HepG2 (cell line): Measurements from ENCODE around the gene NDUFS5. TPM values are rescaled to one million over a fixed set of nuclear protein-coding genes. Genes with fewer than 3 reads are reported as not detected.
A peak's percentile ranks its signal among the peaks of the same experiment; 100 is the strongest.

Experiments
- ATAC-seq: fragments of 200-7000 bp; cut with Tn5 transposase; 3 replicates; pipeline ENCODE4 v1.9.1; 2020; ENCODE audit warnings: mild to moderate bottlenecking, moderate library complexity
- BruUV-seq: library from RNA; stranded (reverse); fragments of 400-500 nt; replicated peaks from 2 replicates; lab custom pipeline; 2021; lab: Mats Ljungman, UMichigan
- CTCF ChIA-PET: fragments of 300-600 bp; formaldehyde crosslinking; extraction: SDS; loops from one replicate; lab custom pipeline; 2021; ENCODE audit warnings: low total read pairs, inconsistent platforms, low intra/inter-chr PET ratio; lab: Yijun Ruan, JAX
- POLR2A ChIA-PET: fragments of 350-600 bp; sonication (Branson Sonifier 250); formaldehyde crosslinking; loops from one replicate; lab custom pipeline; 2020; ENCODE audit warnings: antibody characterized with exemption, inconsistent platforms; lab: Yijun Ruan, JAX
- DNase-seq: peaks from one replicate; pipeline ENCODE4 v3.0.0-alpha.2; 2015; ENCODE audit warnings: low spot score
- FAIRE-seq: peaks from 3 replicates; lab custom pipeline; 2011; peaks lifted over from hg19 to GRCh38; lab: Jason Lieb, UNC
- H2AFZ ChIP-seq: one replicate; pipeline ENCODE4 v1.6.1; 2011; ENCODE audit warnings: low read length, inconsistent platforms
- H3K27ac ChIP-seq: fragments of 300-600 bp; 3 replicates; pipeline ENCODE4 v1.8.0; 2011; ENCODE audit warnings: mixed run types, mild to moderate bottlenecking, mixed read lengths, low read length, inconsistent platforms; ENCODE audit not compliant: insufficient read depth; ENCODE audit errors: extremely low read length
- H3K27me3 ChIP-seq, 2 experiments: fragments of 200-600 bp in 1 of 2; 2 replicates in 1 of 2; 3 replicates in 1 of 2; pipeline versions ENCODE4 v1.6.0 to v1.8.0; 2011; ENCODE audit warnings: low read length in 2 of 2, mild to moderate bottlenecking in 2 of 2, moderate library complexity in 2 of 2, inconsistent platforms in 1 of 2; ENCODE audit not compliant: insufficient read depth in 2 of 2, control insufficient read depth in 1 of 2
- H3K36me3 ChIP-seq, 2 experiments: fragments of 200-600 bp in 1 of 2; replicated peaks in 1 of 2; 2 replicates in 1 of 2; 3 replicates in 1 of 2; pipeline versions ENCODE4 v1.5.1 to v1.8.0; 2011; ENCODE audit warnings: low read length in 2 of 2, inconsistent platforms in 1 of 2; ENCODE audit not compliant: insufficient read depth in 2 of 2, control insufficient read depth in 1 of 2
- H3K4me1 ChIP-seq: 2 replicates; pipeline ENCODE4 v1.5.1; 2012; ENCODE audit warnings: low read length, inconsistent platforms; ENCODE audit not compliant: insufficient read depth
- H3K4me2 ChIP-seq: 2 replicates; pipeline ENCODE4 v1.6.0; 2011; ENCODE audit warnings: low read depth, low read length, inconsistent platforms
- H3K4me3 ChIP-seq, 3 experiments: fragments of 200-600 bp in 1 of 3; sonication (generic), shearing (Covaris generic) in 1 of 3; replicated peaks in 1 of 3; 2 replicates each; pipeline ENCODE4 v1.5.1; 2011 to 2016; ENCODE audit warnings: low read length in 3 of 3, inconsistent platforms in 2 of 3, low read depth in 2 of 3, mild to moderate bottlenecking in 2 of 3, control low read depth in 1 of 3, mixed read lengths in 1 of 3; ENCODE audit not compliant: insufficient read depth in 1 of 3
- H3K79me2 ChIP-seq: one replicate; pipeline ENCODE4 v1.6.1; 2011; ENCODE audit warnings: low read length, inconsistent platforms; ENCODE audit not compliant: insufficient read depth
- H3K9ac ChIP-seq: 2 replicates; pipeline ENCODE4 v1.6.0; 2011; ENCODE audit warnings: mild to moderate bottlenecking, low read depth, low read length, inconsistent platforms; ENCODE audit not compliant: insufficient read depth
- H3K9me3 ChIP-seq: 2 replicates; pipeline ENCODE4 v1.5.1; 2012; ENCODE audit warnings: mild to moderate bottlenecking, low read length
- H4K20me1 ChIP-seq: 2 replicates; pipeline ENCODE4 v1.6.0; 2011; ENCODE audit warnings: inconsistent platforms, mild to moderate bottlenecking, low read length, moderate library complexity; ENCODE audit not compliant: insufficient read depth
- ATF7-NPFF ChIP-seq: sonication (generic); formaldehyde crosslinking; IDR thresholded peaks from 2 replicates; pipeline ENCODE4 v1.8.1; 2023; ENCODE audit warnings: mild to moderate bottlenecking, low read depth, missing genetic modification reagents, moderate library complexity
- FOSL2 ChIP-seq: sonication (generic); formaldehyde crosslinking; IDR thresholded peaks from 2 replicates; pipeline ENCODE4 v1.4.0; 2020; ENCODE audit warnings: missing genetic modification reagents
- LCORL ChIP-seq, 2 experiments: fragments of 450-650 bp in 1 of 2; sonication (generic) in 1 of 2; formaldehyde crosslinking in 1 of 2; IDR thresholded peaks; 2 replicates each; pipeline versions ENCODE4 v1.5.0 to v1.6.1; 2017 to 2020; ENCODE audit warnings: antibody characterized with exemption in 1 of 2, missing genetic modification reagents in 1 of 2
- WGBS: methylation state at CpG from one replicate; pipeline ENCODE4 v1.1.6; 2017; ENCODE audit warnings: low lambda C conversion rate; 5-methylcytosine and 5-hydroxymethylcytosine counted together
- in situ Hi-C: cut with HindIII; loops from 2 replicates; pipeline ENCODE4 v1.10.0; 2017; ENCODE audit warnings: low pct_unique_long_range_greater_than_20kb; ENCODE audit not compliant: extremely low pct_ligation_motif_present
- intact Hi-C: fragments of 100-400 bp; cut with micrococcal nuclease; formaldehyde crosslinking; loops from one replicate; pipeline ENCODE4 v1.10.0; 2022; ENCODE audit not compliant: unreplicated experiment
- polyA plus RNA-seq, 8 experiments: library from polyadenylated mRNA; depleted of rRNA in 3 of 8; stranded (reverse) in 7 of 8; unstranded in 1 of 8; fragments of >200 nt; fragmentation: Illumina TruSeq in 4 of 8; extraction: Trizol in 4 of 8; gene quantifications; 2 replicates each; pipeline versions ENCODE4 v1.2.1 to v1.2.3, GENCODE V29; 2011 to 2016; ENCODE audit warnings: low read depth in 4 of 8, missing spikeins in 1 of 8, mixed read lengths in 1 of 8; ENCODE audit not compliant: insufficient read depth in 1 of 8
- total RNA-seq, 5 experiments: library from RNA; depleted of rRNA; stranded (reverse); fragments of >200 nt; fragmentation: Illumina TruSeq; extraction: Trizol; gene quantifications; 2 replicates each; pipeline ENCODE4 v1.2.3, GENCODE V29; 2016; ENCODE audit warnings: low read depth in 1 of 5
- TF ChIP-seq, protein P1 (sequence below): sonication (generic); formaldehyde crosslinking; IDR thresholded peaks from 2 replicates; pipeline ENCODE4 v1.5.0; 2020; ENCODE audit warnings: mild to moderate bottlenecking, missing genetic modification reagents

The NDUFS5 gene
- total and polyA plus RNA-seq, 2 of the 13 experiments (the other 11 are each of a cell fraction or from before 2014, with no cell fraction given): 263 to 466 TPM

DNA sequence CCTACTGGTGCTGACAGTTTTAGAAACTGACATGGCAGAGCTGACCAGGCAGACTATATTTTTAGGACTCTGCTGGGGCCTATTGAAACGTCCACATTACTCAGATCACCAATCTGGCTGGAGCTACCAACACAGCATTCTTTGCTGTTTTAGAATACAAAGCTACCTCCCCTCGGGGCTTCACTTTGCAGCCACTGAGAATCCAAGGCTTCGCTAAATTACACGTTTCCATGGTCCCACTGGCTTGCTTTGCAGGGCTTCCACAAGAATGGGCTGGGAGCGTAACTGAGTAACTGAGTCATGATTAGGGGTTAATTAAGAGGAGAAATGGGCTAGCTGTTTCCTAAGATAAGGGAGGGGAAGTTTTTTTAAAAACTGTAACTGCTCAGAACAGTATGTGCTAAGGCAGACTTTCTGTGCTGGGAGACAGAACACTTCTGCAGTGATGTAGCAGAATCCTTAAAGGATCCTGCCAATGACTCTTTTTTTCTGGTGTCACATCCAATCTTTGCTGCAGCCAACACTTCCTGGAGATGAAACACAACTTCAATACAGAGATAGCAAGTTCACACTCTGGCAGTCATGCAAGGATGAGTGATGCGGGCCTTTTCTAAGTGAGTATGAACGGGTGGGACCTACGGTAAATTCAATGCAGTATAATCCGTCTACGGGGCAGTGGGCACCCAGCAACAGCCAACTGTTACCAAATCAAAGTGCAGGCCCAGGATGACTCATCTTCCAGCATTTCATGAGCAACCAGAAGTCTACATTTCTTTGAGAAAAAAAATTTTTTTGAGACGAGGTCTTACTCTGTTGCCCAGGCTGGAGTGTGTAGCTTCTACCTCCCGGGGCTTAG, 21.5 kb downstream of the NDUFS5 start:
- DNase-seq: peak; percentile 39
- no TSS peak for BruUV-seq
- no peaks in the 10 kb centered on the region for H3K4me1 ChIP-seq
- no peaks in the 10 kb centered on the region for H3K9me3 ChIP-seq
- POLR2A ChIA-PET: interaction anchor here (0.9 kb wide), 1 partner anchor 21 kb away, joined by 4 read pairs; the partner anchor contains the start of gene NDUFS5
- CTCF ChIA-PET: no interaction called here
- 71% methylated on average over 12 of the region's 12 CpGs for WGBS
- H3K79me2 ChIP-seq: no peaks in the 10 kb centered on the region
- H4K20me1 ChIP-seq: no peaks in the 10 kb centered on the region
- FAIRE-seq: no peak
- H3K27ac ChIP-seq: no peak overlapping the region
- no peaks in the 10 kb centered on the region for H3K36me3 ChIP-seq
- in situ Hi-C loops: no loop called here
- peak; percentile 75 for TF ChIP-seq FOSL2 (CRISPR knock-in tag)
- no peak for TF ChIP-seq LCORL (IDR thresholded peaks at IDR 0.05)
- no peak for TF ChIP-seq LCORL (CRISPR knock-in tag; IDR thresholded peaks at IDR 0.05)
- TF ChIP-seq ATF7-NPFF (CRISPR knock-in tag): no peak
- TF ChIP-seq, protein P1, sequence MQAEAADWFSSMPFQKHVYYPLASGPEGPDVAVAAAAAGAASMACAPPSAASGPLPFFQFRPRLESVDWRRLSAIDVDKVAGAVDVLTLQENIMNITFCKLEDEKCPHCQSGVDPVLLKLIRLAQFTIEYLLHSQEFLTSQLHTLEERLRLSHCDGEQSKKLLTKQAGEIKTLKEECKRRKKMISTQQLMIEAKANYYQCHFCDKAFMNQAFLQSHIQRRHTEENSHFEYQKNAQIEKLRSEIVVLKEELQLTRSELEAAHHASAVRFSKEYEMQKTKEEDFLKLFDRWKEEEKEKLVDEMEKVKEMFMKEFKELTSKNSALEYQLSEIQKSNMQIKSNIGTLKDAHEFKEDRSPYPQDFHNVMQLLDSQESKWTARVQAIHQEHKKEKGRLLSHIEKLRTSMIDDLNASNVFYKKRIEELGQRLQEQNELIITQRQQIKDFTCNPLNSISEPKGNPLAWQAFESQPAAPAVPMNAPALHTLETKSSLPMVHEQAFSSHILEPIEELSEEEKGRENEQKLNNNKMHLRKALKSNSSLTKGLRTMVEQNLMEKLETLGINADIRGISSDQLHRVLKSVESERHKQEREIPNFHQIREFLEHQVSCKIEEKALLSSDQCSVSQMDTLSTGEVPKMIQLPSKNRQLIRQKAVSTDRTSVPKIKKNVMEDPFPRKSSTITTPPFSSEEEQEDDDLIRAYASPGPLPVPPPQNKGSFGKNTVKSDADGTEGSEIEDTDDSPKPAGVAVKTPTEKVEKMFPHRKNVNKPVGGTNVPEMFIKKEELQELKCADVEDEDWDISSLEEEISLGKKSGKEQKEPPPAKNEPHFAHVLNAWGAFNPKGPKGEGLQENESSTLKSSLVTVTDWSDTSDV (CRISPR knock-in tag): no peak
- intact Hi-C loops: no loop called here
- no peaks in the 10 kb centered on the region for H3K27me3 ChIP-seq
- H3K4me3 ChIP-seq: no peak overlapping the region
- ATAC-seq: peak; percentile 30; the same call in 1 of the 3 replicates
- no peak overlapping the region for H3K4me2 ChIP-seq
- H2AFZ ChIP-seq: no peak overlapping the region
- no peak overlapping the region for H3K9ac ChIP-seq
